GM18526 (cell line): ENCODE results near the gene TMEM120B.

Experiments
- POLR2A ChIP-seq: IDR thresholded peaks from 3 replicates; pipeline ENCODE4 v1.6.1; 2011; ENCODE audit not compliant: insufficient read length; ENCODE audit errors: extremely low read depth

TMEM120B gene

GRCh38 chr12:121708313-121709063 is 4.1 kb upstream of the TMEM120B start:
- no peak for TF ChIP-seq POLR2A

- TF ChIP-seq POLR2A: no peak
These were observed 3.0 kb upstream of the TMEM120B start for GRCh38 chr12:121709478-121709961.

- TF ChIP-seq POLR2A: no peak
These were observed 977 bp upstream of the TMEM120B start for GRCh38 chr12:121711361-121712189.

GRCh38 chr12:121712190-121712460 is 427 bp upstream of the TMEM120B start:
- TF ChIP-seq POLR2A: no peak

GRCh38 chr12:121713257-121713777 is 765 bp downstream of the TMEM120B start:
- TF ChIP-seq POLR2A: no peak

- no peak for TF ChIP-seq POLR2A
These were observed 1.2 kb downstream of the TMEM120B start for GRCh38 chr12:121713793-121714192.

GRCh38 chr12:121715862-121716435 is 3.4 kb downstream of the TMEM120B start:
- TF ChIP-seq POLR2A: no peak

- TF ChIP-seq POLR2A: no peak
These were observed 4.6 kb downstream of the TMEM120B start for GRCh38 chr12:121717041-121717699.

GRCh38 chr12:121718653-121719239 is 6.2 kb downstream of the TMEM120B start:
- TF ChIP-seq POLR2A: no peak

GRCh38 chr12:121719926-121720414 is 7.4 kb downstream of the TMEM120B start:
- TF ChIP-seq POLR2A: no peak

GRCh38 chr12:121720762-121721161 is 8.2 kb downstream of the TMEM120B start:
- TF ChIP-seq POLR2A: no peak

GRCh38 chr12:121722511-121722910 is 10.0 kb downstream of the TMEM120B start:
- TF ChIP-seq POLR2A: no peak

GRCh38 chr12:121723200-121723599 is 10.6 kb downstream of the TMEM120B start:
- no peak for TF ChIP-seq POLR2A

- no peak for TF ChIP-seq POLR2A
These were observed 12.4 kb downstream of the TMEM120B start for GRCh38 chr12:121724925-121725324.

- no peak for TF ChIP-seq POLR2A
These were observed 12.9 kb downstream of the TMEM120B start for GRCh38 chr12:121725423-121725822.
